RWPE1 (cell line): ENCODE measurements around the gene HMCES.

ENCODE experiments used
- CTCF ChIA-PET: fragments of 350-600 bp; sonication (Branson Sonifier 250); formaldehyde crosslinking; extraction: SDS; loops from one replicate; lab custom pipeline; 2021; lab: Yijun Ruan, JAX
- POLR2A ChIA-PET: fragments of 400-600 bp; formaldehyde crosslinking; extraction: SDS; loops from one replicate; lab custom pipeline; 2020; ENCODE audit warnings: antibody characterized with exemption; ENCODE audit not compliant: low non-redundant PET; lab: Yijun Ruan, JAX
- DNase-seq: peaks from one replicate; pipeline ENCODE4 v3.0.0; 2012; ENCODE audit warnings: low spot score
- H3K27ac ChIP-seq: fragments of 450-650 bp; 2 replicates; pipeline ENCODE4 v1.5.1; 2017
- TF ChIP-seq, protein P1 (sequence below): fragments of 450-650 bp; conservative IDR thresholded peaks from 2 replicates; pipeline ENCODE4 v1.5.1; 2017; ENCODE audit warnings: low read depth, mild to moderate bottlenecking

The HMCES gene

DNA sequence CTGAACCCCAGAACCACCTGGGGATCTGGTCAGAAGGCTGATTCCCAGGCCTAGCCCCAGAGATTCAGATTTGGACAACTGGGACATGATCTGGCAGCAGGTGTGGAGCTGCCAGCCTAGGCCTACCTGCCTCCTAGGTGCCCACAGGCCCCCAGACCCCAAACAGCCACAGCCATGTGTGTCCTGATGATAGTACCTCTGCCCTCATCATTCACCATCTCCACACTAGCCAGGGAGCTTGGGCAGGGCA, 34.7 kb downstream of the HMCES start:
- CTCF ChIA-PET, result no interaction called here
- POLR2A ChIA-PET, result interaction anchor here (0.8 kb wide), 1 partner anchor 34 kb away, joined by 3 read pairs; no protein-coding TSS in a partner anchor
- TF ChIP-seq, protein P1, sequence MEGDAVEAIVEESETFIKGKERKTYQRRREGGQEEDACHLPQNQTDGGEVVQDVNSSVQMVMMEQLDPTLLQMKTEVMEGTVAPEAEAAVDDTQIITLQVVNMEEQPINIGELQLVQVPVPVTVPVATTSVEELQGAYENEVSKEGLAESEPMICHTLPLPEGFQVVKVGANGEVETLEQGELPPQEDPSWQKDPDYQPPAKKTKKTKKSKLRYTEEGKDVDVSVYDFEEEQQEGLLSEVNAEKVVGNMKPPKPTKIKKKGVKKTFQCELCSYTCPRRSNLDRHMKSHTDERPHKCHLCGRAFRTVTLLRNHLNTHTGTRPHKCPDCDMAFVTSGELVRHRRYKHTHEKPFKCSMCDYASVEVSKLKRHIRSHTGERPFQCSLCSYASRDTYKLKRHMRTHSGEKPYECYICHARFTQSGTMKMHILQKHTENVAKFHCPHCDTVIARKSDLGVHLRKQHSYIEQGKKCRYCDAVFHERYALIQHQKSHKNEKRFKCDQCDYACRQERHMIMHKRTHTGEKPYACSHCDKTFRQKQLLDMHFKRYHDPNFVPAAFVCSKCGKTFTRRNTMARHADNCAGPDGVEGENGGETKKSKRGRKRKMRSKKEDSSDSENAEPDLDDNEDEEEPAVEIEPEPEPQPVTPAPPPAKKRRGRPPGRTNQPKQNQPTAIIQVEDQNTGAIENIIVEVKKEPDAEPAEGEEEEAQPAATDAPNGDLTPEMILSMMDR, result no peak
- peak overlapping the region; percentile 89 for H3K27ac ChIP-seq
- DNase-seq, result no peak

DNA sequence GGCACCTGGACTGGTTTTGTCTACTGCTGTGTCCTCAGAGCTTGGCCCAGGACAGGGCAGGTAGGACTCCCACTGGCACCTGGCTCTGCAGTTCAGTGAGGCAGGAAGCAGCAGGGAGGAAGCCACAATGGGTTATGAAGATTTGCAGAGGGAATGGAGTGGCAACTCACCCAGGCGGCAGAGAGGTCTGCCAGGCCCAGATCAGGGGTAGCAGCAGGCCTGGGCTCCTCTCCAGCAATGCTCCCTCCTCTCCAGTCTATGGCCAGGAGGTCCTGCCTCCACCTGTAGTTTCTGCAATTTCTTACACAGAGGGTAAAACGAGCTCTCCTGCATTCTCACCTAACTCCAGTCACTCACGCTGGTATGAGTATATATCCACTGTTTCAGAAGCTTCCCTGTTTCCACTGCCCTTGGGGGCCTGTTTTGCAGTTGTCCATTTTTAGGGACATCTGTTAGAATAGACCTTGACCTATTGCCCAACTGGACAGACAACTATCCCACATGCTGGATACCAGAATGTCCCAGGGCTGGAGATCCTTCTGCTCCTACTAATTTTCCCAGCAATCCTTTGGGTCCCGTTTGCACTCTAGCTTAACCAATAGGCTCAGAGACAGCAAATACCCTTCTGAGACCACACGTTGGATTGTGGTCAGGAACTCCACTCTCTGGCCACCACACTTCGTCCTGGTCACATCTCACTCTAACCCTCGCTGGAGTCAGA, 35.2 kb downstream of the HMCES start:
- TF ChIP-seq, protein P1, result no peak
- peak overlapping the region; percentile 89 for H3K27ac ChIP-seq
- ChIA-PET POLR2A (interaction anchor here (0.8 kb wide), 1 partner anchor 35 kb away, joined by 3 read pairs; no protein-coding TSS in a partner anchor), CTCF (no interaction called here)
- no peak for DNase-seq

- DNase-seq, result peak; percentile 85
- ChIA-PET CTCF (interaction anchor here (0.6 kb wide), 1 partner anchor 345 kb away, joined by 5 read pairs; no protein-coding TSS in a partner anchor), POLR2A (interaction anchor here (0.5 kb wide), 1 partner anchor 457 kb away, joined by 8 read pairs; no protein-coding TSS in a partner anchor)
- TF ChIP-seq, protein P1, result no peak; the same call in 1 of the 2 replicates
- H3K27ac ChIP-seq, result peak overlapping the region; percentile 89
Observed at GRCh38 chr3:129314386-129315222, 35.9 kb downstream of the HMCES start.

DNA sequence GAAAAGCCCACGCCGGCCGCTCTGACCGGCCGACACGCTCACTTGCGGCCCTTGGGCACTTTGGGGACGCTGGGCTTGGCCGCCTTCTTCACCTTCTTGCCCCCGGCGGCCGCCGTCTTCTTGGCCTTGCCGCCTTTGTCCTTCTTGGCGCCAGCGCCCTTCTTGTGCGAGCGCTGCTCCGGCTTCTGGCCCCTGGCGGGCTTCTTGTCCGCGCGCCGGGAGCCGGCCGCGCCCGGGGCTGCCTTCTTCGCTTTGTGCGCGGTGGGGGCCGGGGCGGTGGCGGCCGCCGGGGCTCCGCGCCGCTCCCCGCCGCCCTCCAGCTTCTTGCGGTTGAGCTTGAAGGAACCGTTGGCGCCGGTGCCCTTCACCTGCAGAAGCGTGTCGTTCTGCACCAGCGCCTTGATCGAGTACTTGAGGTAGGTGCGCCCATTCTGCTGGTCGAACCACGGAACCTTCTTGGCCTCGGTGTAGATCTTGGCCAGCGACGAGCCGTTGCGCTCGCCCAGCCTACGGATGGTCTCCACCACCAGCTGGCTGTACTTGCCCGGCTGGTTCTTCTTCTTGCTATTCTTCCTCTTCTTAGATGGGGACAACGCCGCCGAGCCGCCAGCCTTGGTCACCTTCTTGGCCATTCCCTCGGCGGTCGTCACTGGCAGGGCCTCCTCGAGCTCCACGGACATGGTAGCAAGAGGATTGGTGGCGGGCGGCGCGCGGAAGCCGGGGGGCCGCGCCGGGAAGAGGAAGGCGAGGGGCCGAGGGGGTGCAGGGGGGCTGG, 36.7 kb downstream of the HMCES start:
- CTCF ChIA-PET, result interaction anchor here (0.5 to 1.9 kb wide), 6 partner anchors 10 to 345 kb away, joined by 3 to 6 read pairs (median 4); partner anchors contain the start of gene IFT122
- peak overlapping the region; percentile 89 for H3K27ac ChIP-seq
- DNase-seq, result no peak

DNA sequence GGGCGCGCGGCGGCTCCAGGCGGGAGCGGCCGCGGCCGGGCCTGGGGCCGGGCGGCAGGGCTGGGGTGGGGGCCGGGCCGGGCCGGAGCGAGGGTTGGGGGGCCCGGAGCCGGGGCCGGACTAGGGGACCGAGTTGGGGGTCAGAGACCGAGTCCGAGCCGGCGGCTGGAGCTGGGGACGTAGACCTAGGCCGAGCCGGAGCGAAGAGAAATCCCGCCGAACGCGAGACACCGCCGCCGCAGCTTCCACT, 37.3 kb downstream of the HMCES start:
- TF ChIP-seq, protein P1, result no peak
- POLR2A ChIA-PET, result interaction anchor here (0.6 to 1.4 kb wide), 3 partner anchors 67 to 94 kb away, joined by 3 to 6 read pairs (median 4); partner anchors contain the start of gene COPG1
- CTCF ChIA-PET, result interaction anchor here (0.5 to 1.9 kb wide), 7 partner anchors 11 to 346 kb away, joined by 3 to 6 read pairs (median 3); partner anchors contain the start of gene IFT122
- H3K27ac ChIP-seq, result peak overlapping the region; percentile 89
- DNase-seq, result no peak

More for the DNA sequence above, 36.7 kb downstream of the HMCES start:
- POLR2A ChIA-PET, result interaction anchor here (0.6 to 1.4 kb wide), 2 partner anchors 69 to 94 kb away, joined by 4 to 6 read pairs; no protein-coding TSS in a partner anchor
- TF ChIP-seq, protein P1, result no peak
